BLaER1 treated with 17β-estradiol and CSF1 and Interleukin-3, amounts not matched to agents 10 nM and 100 nM (cell line): Measurements from ENCODE around the gene ICA1L.

Experiments
- H3K27ac ChIP-seq, 11 experiments: shearing (Covaris generic); formaldehyde crosslinking; 2 replicates each; pipeline ENCODE4 v1.8.1; 2022
- H3K27me3 ChIP-seq, 11 experiments: shearing (Covaris generic); formaldehyde crosslinking; 2 replicates each; pipeline ENCODE4 v1.8.1; 2022
- H3K36me3 ChIP-seq, 11 experiments: shearing (Covaris generic); formaldehyde crosslinking; 2 replicates each; pipeline ENCODE4 v1.8.1; 2022
- H3K4me1 ChIP-seq, 10 experiments: shearing (Covaris generic); formaldehyde crosslinking; 2 replicates each; pipeline ENCODE4 v1.8.1; 2022
- H3K4me2 ChIP-seq, 11 experiments: shearing (Covaris generic); formaldehyde crosslinking; 2 replicates each; pipeline ENCODE4 v1.8.1; 2022
- H3K4me3 ChIP-seq, 10 experiments: shearing (Covaris generic); formaldehyde crosslinking; 2 replicates each; pipeline ENCODE4 v1.8.1; 2022
- H3K9ac ChIP-seq, 11 experiments: shearing (Covaris generic); formaldehyde crosslinking; 2 replicates each; pipeline ENCODE4 v1.8.1; 2022
- H3K9me3 ChIP-seq, 11 experiments: shearing (Covaris generic); formaldehyde crosslinking; replicated peaks in 1 of 11; 2 replicates each; pipeline ENCODE4 v1.8.1; 2022
- H4K20me1 ChIP-seq, 11 experiments: shearing (Covaris generic); formaldehyde crosslinking; 2 replicates each; pipeline ENCODE4 v1.8.1; 2022
- Cebpa-rat ChIP-seq, 11 experiments: shearing (Covaris generic); IDR thresholded peaks; 2 replicates each; pipeline ENCODE4 v1.8.1; 2022

Gene ICA1L

GRCh38 chr2:202750763-202751427 is 120.7 kb downstream of the ICA1L start:
- Histone ChIP-seq H4K20me1 (no peaks in the 10 kb centered on the region), H3K9ac (no peak overlapping the region), H3K4me1 (peaks cover 0 to 10% (median 5%) of the 10 kb centered on the region in 10 experiments; a peak in 8 of 20 replicates), H3K27me3 (no peaks in the 10 kb centered on the region), H3K36me3 (peaks cover 0 to 21% (median 0%) of the 10 kb centered on the region in 11 experiments; a peak in 6 of 22 replicates), H3K4me3 (no peak overlapping the region), H3K4me2 (peak overlapping the region in 2 of 11 experiments; percentile 37 to 52; a peak in 1 of 22 replicates), H3K27ac (no peak overlapping the region), H3K9me3 (peaks cover 0 to 25% (median 3%) of the 10 kb centered on the region in 11 experiments; a peak in 8 of 22 replicates)
- TF ChIP-seq Cebpa-rat (IDR thresholded peaks at IDR 0.05), result no peak

DNA sequence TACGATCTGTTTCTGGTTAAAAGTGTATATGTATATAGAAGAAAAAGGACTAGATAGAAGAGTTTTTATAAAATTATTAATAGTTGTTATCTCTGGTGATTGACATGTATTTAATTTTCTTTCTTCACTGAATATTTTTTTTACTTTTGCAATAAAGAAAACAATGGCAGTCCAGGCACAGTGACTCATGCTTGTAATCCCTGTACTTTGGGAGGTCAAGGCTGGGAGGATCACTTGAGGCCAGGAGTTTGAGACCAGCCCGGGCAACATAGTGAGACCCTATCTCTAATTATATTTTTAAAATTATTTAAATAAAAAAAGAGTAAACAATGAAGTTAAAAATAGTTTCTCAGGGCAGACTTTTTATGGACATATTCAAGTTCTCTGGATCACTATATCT is 122.1 kb downstream of the ICA1L start:
- Histone ChIP-seq H3K9ac (no peak overlapping the region), H3K27ac (no peak overlapping the region), H3K27me3 (no peaks in the 10 kb centered on the region), H3K9me3 (peaks cover 13 to 39% (median 18%) of the 10 kb centered on the region in 11 experiments), H3K4me2 (no peak overlapping the region), H3K4me1 (peaks cover 0 to 10% (median 5%) of the 10 kb centered on the region in 10 experiments; a peak in 8 of 20 replicates), H3K4me3 (no peak overlapping the region), H3K36me3 (peaks cover 0 to 14% (median 7%) of the 10 kb centered on the region in 11 experiments; a peak in 12 of 22 replicates), H4K20me1 (no peaks in the 10 kb centered on the region)
- no peak for TF ChIP-seq Cebpa-rat (IDR thresholded peaks at IDR 0.05)

DNA sequence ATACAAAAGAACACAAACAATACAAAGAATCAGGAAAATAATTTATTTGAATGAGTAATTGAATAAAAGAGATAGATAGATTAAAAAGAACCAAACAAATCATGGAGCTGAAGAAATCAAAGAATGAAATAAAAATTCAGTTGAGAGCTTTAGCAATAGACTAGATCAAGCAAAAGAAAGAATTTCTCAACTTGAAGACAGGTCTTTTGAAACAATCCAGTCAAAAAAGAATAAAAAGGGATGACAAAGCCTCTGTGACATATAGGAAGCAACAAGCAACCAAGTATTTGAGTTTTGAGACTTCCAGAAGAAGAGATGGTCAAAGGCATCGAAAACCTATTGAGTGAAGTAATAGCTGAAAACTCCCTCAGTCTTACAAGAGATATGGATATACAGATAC is 128.0 kb downstream of the ICA1L start:
- no peak for TF ChIP-seq Cebpa-rat (IDR thresholded peaks at IDR 0.05)

DNA sequence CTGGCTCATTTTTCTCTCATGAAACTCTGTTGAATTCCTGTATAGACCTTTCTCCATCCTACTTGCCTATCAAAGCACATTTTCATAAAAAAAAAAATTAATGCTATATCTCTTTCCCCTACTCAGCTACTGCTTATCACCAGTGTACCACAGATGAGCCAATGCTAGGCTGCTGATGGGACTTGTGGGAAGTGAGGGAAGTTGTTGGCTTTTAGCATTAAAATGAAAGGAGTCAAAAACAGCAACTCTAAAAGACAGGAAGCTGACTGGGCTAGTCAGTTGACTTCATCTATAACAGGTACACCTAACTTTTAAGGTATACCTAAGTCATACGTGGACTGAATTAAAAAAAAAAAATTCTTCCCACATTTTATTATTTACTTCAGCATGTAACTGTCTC is 134.7 kb downstream of the ICA1L start:
- no peak overlapping the region for H3K27ac ChIP-seq
- no peak overlapping the region for H3K4me2 ChIP-seq
- TF ChIP-seq Cebpa-rat (IDR thresholded peaks at IDR 0.05), result no peak
- no peak overlapping the region for H3K9ac ChIP-seq
- H3K27me3 ChIP-seq, result no peaks in the 10 kb centered on the region
- H3K4me3 ChIP-seq, result no peak overlapping the region
- no peaks in the 10 kb centered on the region for H4K20me1 ChIP-seq
- H3K4me1 ChIP-seq, result no peaks in the 10 kb centered on the region
- peaks cover 16 to 53% (median 39%) of the 10 kb centered on the region in 11 experiments for H3K36me3 ChIP-seq
- H3K9me3 ChIP-seq, result peaks cover 22 to 41% (median 33%) of the 10 kb centered on the region in 11 experiments

More for the DNA sequence above, 128.0 kb downstream of the ICA1L start:
- Histone ChIP-seq H3K4me3 (no peak overlapping the region), H3K4me2 (no peak overlapping the region), H3K36me3 (peaks cover 17 to 52% (median 40%) of the 10 kb centered on the region in 11 experiments; a peak in 21 of 22 replicates), H3K4me1 (no peaks in the 10 kb centered on the region), H3K9me3 (peaks cover 42 to 68% (median 55%) of the 10 kb centered on the region in 11 experiments), H3K27me3 (no peaks in the 10 kb centered on the region), H3K9ac (no peak overlapping the region), H4K20me1 (no peaks in the 10 kb centered on the region), H3K27ac (no peak overlapping the region)

DNA sequence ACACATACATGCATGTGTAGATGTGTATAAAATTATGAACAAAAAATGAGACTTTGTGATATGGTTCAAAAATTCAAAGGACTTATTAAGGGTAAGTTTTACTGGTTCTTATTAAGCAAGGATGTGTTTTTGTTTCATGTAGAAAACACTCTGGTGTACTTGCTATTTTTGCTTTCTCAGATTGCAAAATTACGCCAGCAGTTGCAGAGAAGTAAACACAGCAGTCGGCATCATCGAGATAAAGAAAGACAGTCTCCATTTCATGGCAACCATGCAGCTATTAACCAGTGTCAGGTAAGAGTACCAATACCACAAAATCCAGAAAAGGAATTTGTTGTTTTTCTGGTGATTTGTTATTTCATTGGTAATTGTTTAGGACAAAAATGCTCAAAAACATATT is 145.5 kb downstream of the ICA1L start:
- Histone ChIP-seq H3K9ac (no peak overlapping the region), H4K20me1 (no peaks in the 10 kb centered on the region), H3K27me3 (no peaks in the 10 kb centered on the region), H3K9me3 (peaks cover 0 to 13% (median 6%) of the 10 kb centered on the region in 11 experiments; a peak in 6 of 22 replicates), H3K4me1 (peaks cover 0 to 9% (median 0%) of the 10 kb centered on the region in 10 experiments; a peak in 2 of 20 replicates), H3K4me3 (no peak overlapping the region), H3K36me3 (peaks cover 0 to 59% (median 37%) of the 10 kb centered on the region in 11 experiments; a peak in 16 of 22 replicates), H3K27ac (no peak overlapping the region), H3K4me2 (no peak overlapping the region)
- TF ChIP-seq Cebpa-rat (IDR thresholded peaks at IDR 0.05), result no peak

DNA sequence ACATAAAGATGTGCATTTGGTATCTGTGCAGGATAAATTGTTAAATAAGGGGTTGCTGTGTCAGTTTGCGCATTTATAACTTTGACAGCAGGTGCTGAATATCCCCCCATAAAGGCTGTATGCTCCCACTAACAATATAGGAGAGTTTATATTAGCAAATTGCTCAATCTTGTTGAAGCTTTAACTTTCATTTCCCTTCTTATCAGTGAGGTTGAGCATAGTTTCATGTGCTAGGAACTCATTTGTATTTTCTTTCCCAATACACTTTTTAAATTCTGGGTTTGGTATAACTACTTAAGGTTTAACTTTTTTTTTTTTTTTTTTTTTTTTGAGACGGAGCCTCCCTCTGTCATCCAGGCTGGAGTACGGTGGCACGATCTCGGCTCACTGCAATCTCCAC is 147.8 kb downstream of the ICA1L start:
- no peak for TF ChIP-seq Cebpa-rat (IDR thresholded peaks at IDR 0.05)
- Histone ChIP-seq H3K27me3 (no peaks in the 10 kb centered on the region), H3K4me1 (peaks cover 0 to 9% (median 0%) of the 10 kb centered on the region in 10 experiments; a peak in 2 of 20 replicates), H3K36me3 (peaks cover 0 to 38% (median 18%) of the 10 kb centered on the region in 11 experiments; a peak in 14 of 22 replicates), H3K27ac (no peak overlapping the region), H4K20me1 (no peaks in the 10 kb centered on the region), H3K4me3 (no peak overlapping the region), H3K9ac (no peak overlapping the region), H3K9me3 (no peaks in the 10 kb centered on the region), H3K4me2 (no peak overlapping the region)
